SHP77 treated with DMSO at 0.1 percent for 48 hours (cell line): ENCODE measurements around the gene IL1R2.
"Not testable (repeated sequence)": the region's sequence is repeated elsewhere in the genome, so short reads cannot be mapped to it uniquely, and the experiment has no call there.

Experiments used
- DNase-seq: peaks from one replicate; lab custom pipeline; 2025; lab: John Stamatoyannopoulos, UW

Gene IL1R2

DNA sequence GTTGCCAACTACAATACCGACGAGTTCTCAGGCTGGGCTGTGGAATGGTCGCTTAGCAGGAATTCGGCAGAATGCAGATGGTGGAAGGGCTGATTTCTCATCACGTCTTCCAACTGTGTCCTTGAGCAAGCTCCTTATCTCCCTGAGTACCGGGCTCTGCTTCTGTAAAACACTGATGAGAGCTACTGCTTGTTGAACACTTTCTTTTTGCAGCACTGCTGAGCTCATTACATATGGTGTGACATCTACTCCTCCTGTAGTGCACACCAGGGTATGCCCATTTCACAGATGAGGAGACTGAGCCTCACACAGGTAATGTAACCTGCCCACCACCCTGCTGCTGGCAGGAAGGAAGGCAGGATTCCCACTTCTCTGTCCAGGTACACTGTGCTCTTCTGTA, 8.3 kb downstream of the IL1R2 start:
- DNase-seq = no peak

DNA sequence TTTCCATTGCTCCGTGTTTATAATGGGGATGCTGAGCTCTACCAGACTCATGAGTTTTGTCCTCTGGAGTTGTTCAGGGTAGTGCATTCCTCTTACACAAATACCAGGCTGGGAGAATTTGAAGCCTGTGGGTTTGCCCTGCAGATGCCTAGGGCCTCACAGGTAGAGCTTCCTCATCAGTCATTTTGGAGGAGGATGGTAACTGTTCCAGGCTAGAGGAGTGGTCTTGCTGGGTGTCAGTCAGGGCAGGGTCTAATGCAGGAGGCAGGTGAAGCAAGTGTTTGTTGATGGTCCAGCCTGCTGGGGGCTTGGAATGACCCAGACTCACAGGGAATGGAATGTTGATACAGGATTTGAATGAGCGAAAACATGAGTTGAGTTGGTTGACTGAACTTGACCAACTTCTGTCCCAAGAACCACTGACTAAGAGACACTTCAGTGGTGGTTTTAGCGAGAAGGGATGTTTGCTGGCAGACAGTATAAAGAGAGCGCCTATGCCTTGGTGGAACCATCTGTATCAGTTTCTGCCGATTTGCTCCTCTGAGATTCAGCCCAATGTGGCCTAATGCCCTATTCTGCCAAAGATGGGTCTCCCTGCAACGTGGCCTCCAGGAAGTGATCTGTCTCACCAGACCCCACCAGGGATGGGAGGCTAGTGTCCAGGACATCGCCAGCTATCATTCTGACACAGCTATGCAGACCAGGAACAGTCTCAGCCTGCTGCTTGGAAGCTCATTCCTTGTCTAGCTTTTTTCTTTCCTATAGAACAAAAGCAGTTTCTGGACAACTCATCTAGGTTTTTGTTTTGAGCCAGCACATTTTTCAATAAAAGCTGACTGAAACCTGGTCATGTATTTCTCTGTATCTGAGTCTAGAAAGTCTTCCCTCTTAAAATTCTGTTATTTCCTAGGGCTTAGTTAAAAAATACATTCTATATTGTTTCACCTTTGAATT, 9.3 kb downstream of the IL1R2 start:
- DNase-seq = no peak

GRCh38 chr2:102001767-102002142, 10.0 kb downstream of the IL1R2 start:
- no peak for DNase-seq

DNA sequence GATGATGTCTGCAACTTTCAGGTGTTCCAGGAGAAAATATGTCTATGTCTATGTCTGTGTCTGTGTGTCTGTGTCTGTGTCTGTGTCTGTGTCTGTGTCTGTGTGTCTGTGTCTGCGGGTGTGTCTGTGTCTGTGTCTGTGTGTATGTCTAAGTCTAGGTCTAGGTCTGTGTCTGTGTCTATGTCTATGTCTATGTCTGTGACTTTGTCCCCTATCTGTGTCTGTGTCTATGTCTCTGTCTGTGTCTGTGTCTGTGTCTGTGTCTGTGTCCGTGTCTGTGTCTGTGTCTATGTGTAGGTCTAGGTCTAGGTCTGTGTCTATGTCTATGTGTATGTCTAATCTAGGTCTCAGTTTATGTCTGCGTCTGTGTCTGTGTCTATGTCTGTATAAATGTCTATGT, 10.5 kb downstream of the IL1R2 start:
- DNase-seq = no peak

GRCh38 chr2:102002909-102003308, 11.1 kb downstream of the IL1R2 start:
- DNase-seq = not testable (repeated sequence)

- no peak for DNase-seq
These were observed 11.9 kb downstream of the IL1R2 start for GRCh38 chr2:102003696-102004095.

- DNase-seq = no peak
These were observed 12.8 kb downstream of the IL1R2 start for GRCh38 chr2:102004581-102004980.

GRCh38 chr2:102005449-102005848, 13.7 kb downstream of the IL1R2 start:
- no peak for DNase-seq

GRCh38 chr2:102005989-102006885, 14.5 kb downstream of the IL1R2 start:
- peak; percentile 8 for DNase-seq

GRCh38 chr2:102006886-102007278, 15.1 kb downstream of the IL1R2 start:
- no peak for DNase-seq

DNA sequence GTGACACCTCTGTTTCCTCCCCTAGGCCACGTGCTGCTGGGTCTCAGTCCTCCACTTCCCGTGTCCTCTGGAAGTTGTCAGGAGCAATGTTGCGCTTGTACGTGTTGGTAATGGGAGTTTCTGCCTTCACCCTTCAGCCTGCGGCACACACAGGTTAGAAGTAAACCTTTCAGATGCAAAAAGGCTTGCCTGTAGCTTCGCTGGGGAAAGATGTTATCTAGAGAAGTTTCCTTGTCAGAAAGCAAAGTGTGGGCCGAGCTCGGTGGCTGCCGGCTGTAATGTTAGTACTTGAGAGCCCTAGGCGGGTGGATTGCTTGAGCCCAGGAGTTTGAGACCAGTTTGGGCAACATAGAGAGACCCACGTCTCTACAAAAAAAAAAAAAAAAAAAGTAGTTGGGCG, 16.7 kb downstream of the IL1R2 start:
- DNase-seq = no peak

DNA sequence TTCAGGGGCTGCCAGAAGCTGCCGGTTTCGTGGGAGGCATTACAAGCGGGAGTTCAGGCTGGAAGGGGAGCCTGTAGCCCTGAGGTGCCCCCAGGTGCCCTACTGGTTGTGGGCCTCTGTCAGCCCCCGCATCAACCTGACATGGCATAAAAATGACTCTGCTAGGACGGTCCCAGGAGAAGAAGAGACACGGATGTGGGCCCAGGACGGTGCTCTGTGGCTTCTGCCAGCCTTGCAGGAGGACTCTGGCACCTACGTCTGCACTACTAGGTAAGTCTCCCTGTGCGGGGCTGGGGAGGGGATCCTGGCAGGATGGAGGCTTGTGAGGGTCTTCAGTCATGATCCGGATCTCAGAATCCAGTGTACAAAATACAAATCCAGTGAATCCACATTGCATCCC, 17.8 kb downstream of the IL1R2 start:
- no peak for DNase-seq

- no peak for DNase-seq
These were observed 19.1 kb downstream of the IL1R2 start for GRCh38 chr2:102010902-102011301.

GRCh38 chr2:102012061-102012614, 20.4 kb downstream of the IL1R2 start:
- DNase-seq = no peak

DNA sequence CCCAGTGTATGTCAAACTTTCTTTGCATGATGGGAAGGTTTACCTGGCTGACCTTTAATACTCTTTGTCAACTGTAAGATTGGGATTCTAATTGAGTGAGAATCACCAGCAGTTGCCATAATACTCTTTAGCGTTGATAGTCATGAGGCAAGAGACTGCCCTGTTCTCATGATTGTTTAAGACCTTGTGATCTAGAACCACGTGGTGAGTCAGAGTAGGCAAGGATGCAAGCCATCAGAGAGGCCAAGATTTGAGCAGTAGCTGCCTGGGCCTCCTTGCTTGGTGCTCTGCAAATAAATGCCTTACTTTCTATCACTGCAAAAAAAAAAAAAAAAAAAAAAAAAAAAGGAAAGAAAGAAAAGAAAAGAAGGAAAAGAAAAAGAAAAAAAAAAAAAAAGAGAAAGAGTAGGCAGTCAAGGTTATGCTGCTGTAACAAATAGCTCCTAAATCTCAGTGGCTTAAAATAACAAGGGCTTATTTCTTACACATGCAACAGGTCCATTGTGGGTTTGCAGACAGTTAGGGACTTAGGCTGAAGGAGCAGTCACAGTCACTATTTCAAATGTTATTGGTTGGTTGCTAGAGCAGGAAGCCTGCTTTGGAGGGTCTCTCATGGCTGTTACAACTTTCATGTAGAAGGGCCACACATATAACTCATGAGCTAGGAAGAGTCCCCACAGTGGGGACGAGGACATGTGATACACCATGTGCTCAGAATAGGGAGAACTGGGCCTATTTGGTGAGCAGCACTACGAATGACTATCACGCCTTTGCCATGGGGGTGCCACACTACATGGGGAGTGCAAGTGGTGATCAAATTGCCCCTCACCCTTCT, 21.7 kb downstream of the IL1R2 start:
- no peak for DNase-seq

GRCh38 chr2:102014041-102014345, 22.2 kb downstream of the IL1R2 start:
- DNase-seq = no peak

GRCh38 chr2:102015399-102015798, 23.6 kb downstream of the IL1R2 start:
- no peak for DNase-seq

GRCh38 chr2:102016399-102016955, 24.7 kb downstream of the IL1R2 start:
- DNase-seq = no peak

DNA sequence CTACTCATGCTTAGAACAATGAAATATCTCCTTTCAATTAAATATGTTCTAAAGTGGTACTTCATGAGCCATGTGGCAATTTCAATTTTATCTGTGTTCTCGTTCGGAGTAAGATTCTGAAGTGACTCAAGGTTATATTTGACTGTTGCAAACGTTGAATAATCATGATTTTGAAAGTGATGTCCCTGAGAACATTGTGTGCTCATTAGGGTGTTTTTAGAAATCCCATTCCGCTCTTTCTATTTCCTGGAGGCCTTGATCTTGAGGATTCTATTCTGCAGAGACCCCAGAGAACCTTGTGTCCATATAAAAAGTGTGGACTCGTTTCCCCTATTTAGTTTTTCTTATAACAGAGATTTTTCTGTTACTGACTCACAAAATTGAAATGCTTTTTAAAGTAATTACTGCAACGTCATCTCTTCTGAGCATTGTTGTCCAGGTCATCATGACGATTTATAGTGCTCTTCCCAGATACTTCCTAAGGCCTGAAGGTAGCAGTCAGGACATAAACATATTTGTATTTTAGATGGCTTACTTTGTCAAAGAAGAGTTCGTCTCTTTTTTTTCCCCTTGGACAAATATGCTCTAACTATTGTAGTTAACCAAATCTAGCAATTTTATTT, 27.2 kb downstream of the IL1R2 start:
- DNase-seq = no peak

DNA sequence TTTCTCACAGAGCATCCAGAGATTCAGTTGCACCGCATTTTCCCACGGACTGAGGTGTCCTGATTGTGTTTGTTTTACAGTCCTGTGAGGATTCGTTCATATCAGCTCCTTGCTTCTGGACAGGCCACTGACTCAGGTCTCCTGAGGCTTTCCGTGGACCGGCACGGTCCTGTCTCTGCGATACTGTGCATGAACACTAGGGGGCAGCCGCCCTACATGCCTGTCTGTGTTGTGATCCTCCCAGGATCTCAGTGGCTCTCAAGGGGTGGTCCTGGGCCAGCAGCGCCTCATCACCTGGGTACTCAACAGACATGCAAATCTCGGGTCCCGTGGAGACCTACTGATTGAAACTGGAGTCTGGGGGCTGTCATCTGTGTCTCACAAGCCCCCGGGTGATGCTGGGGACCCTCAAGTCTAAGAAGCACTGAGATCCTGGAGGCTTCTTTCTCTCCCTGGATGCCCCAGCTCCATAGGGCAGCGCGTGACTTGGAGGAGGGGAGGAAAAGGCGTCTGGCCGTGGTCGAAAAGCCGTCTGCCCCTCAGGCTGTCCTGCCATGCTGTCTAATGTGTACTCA, 28.9 kb downstream of the IL1R2 start:
- peak; percentile 6 for DNase-seq

DNA sequence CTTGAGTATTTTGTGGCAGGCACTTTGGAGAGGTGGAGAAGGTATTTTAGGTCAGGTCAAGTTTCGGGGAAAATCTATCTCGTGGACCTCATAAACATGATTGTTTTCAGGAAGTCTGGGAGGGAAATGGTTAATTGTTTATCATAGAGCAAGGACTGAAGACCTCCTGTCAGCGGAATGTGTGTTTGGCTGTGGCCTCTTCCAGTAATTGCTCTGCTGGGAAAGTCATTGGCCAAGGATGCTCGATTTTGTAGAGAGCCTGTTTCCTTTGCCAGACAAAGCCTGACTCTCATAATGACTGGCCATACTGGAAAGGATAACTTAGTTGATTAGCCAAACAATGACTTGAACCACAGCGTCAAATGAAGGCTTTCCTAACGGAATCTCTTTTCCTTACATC, 30.0 kb downstream of the IL1R2 start:
- DNase-seq = no peak
